H54 (cell line): ENCODE results near the gene HOXB4.

Experiments used
- DNase-seq: peaks from one replicate; pipeline ENCODE4 v3.0.0; 2011; ENCODE audit warnings: low spot score, mixed read lengths; ENCODE audit not compliant: insufficient read length
- FAIRE-seq: peaks from 3 replicates; lab custom pipeline; 2011; peaks lifted over from hg19 to GRCh38; lab: Jason Lieb, UNC
- POLR2A ChIP-seq: IDR thresholded peaks from 2 replicates; pipeline ENCODE4 v1.6.1; 2011; ENCODE audit warnings: low read depth, mild to moderate bottlenecking, low read length

HOXB4 gene

DNA sequence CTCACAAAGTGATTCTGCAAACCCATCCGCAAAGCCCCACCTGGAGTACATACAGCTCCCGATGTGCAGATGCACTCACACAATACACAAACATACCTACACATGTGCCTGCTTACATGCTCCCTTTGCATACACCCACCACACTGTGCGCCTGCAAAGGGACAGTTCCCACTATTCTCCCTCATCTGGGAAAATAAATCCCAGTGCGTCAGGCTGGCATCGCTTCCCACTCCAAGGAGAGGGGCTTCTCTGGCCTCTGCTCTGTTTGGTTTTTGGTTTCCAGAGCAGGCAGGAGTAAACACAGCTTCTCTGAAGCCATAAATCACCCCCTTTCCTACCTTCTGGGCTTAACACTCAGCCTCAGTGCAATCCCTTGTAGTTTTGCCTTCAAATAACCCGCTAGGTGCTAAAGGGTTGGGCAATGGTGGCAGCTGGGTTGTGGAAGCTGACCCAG, 14.7 kb downstream of the HOXB4 start:
- FAIRE-seq (no peak), DNase-seq (no peak)
- no peak for TF ChIP-seq POLR2A

GRCh38 chr17:48562934-48563333, 15.2 kb downstream of the HOXB4 start:
- DNase-seq, result no peak
- no peak for FAIRE-seq
- TF ChIP-seq POLR2A, result no peak

DNA sequence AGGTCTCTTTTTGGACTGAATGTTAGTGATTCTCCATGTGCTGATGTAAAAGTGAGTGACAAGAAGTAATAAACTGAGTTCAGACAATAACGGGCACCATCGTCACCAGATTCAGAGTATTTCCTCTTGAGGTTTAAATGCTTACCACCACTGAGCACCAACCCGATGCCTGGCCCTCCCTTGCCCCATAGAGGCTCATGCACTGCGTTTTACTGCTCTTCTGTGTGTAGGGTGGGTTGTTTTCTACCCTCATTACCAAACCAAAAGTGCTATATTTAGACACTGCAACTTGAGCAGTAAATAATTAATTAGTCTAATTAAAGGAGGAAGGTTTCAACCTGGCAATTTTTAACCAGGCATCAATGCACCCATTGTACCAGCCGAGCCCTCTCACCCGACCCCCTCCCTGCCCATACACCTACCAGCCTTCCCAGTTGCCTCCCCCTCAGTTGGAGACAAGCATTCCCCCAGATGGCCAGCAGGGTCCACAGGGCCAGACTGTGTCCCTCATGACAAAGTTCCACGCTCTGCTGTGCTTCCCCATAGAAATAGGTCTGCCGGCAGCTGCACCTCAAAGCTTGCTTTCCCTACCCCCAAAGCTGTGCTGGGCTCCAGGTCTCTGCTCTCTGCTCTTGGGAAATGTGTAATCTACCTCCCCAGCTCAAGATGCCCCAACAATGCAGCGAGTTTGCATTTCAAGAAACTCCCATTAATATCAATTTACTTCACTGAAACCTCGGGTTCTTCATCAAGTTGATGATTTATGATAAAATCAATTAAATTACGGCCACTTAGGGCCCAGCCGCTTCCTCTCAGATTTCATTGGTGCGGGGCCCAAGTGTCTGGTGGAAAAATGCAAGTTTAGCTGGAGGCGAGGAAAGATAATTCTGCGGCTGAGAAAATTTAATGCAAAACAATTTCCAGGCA, 16.0 kb downstream of the HOXB4 start:
- no peak for DNase-seq
- FAIRE-seq, result no peak
- no peak for TF ChIP-seq POLR2A

DNA sequence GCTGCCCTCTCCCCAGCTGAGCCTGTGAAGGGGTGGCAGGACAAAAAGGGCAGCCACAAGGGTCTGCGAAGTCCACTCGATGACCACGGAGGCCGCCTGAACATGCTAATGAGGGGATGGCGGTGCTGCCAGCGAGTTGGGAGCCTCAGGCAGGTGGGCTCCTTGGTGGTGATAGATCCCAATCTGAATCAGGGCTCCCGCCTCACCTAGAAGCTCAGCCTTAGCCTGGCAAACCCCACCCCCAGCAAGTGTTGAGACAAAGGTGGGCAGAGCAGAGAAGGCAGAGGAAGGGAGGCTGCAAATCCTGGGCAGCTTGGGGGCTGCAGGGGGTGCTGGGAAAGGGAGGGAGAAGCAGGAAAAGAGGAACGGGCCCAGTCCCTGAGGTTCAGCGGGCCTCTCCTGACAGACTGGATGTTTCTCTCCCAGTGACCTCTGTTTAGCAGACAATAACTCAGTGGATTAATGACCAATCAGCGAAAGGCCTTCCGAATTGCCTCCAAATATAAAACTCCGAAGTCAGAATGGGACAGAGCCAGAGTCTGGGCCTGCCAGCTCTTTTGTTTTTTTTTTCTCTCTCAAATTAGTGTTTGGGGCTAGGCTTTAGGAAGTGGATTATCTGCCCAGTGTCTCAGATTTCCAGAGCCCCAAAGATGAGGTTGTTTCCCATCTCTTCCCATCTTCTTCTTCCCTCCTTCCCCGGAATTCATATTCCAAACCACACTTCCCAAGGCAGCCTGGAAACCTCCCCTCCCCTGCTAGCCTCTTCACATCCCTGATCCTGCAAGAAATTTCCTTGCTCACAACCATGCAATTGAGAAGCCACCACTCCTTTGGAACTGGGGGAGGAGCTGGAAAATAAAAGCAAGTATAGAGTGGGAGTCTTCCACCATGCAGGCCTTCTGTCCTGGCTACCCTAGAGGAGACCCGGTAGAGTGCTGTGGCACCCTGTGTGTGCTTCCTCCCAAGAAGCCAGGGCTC, 18.0 kb downstream of the HOXB4 start:
- TF ChIP-seq POLR2A, result no peak
- no peak for DNase-seq
- no peak for FAIRE-seq

DNA sequence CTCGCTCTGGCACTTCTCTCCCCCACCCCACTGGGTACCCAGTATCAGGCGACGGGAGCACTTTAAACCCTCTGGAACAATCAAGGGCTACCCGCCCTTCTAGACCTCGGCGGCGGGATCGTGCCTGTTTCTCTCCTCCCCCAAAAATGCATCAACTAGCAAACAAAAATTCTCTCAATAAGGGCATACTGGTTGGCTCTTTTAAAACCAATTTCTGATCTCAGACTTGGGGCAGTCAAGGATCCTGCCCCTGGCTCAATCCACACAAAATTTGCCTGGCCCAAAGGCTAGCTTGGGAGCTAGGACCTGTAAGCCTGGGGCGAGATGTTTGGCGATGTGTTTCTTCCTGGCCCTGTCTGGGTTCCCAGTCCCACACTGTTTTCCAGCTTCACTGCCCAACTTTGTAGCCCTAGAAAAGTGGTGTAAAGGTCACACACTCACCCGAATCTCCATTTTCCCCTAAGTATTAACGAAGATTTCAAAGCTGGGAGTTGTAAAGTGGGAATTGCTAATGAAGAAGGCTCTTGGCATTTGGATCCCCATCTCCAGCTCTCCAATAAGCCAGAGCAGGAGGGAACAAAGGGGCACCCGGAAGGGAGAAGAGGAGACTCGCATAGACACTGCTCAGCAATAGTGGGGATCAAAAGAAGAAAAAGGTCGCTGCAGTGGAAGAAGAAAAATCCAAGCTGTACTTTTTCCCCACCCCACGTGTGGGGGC, 18.9 kb downstream of the HOXB4 start:
- no peak for FAIRE-seq
- no peak for DNase-seq
- TF ChIP-seq POLR2A, result no peak

- TF ChIP-seq POLR2A, result no peak
- DNase-seq (no peak), FAIRE-seq (no peak)
Observed at GRCh38 chr17:48558831-48559121, 19.4 kb downstream of the HOXB4 start.

GRCh38 chr17:48558057-48558830, 19.9 kb downstream of the HOXB4 start:
- FAIRE-seq (no peak), DNase-seq (no peak)
- no peak for TF ChIP-seq POLR2A

DNA sequence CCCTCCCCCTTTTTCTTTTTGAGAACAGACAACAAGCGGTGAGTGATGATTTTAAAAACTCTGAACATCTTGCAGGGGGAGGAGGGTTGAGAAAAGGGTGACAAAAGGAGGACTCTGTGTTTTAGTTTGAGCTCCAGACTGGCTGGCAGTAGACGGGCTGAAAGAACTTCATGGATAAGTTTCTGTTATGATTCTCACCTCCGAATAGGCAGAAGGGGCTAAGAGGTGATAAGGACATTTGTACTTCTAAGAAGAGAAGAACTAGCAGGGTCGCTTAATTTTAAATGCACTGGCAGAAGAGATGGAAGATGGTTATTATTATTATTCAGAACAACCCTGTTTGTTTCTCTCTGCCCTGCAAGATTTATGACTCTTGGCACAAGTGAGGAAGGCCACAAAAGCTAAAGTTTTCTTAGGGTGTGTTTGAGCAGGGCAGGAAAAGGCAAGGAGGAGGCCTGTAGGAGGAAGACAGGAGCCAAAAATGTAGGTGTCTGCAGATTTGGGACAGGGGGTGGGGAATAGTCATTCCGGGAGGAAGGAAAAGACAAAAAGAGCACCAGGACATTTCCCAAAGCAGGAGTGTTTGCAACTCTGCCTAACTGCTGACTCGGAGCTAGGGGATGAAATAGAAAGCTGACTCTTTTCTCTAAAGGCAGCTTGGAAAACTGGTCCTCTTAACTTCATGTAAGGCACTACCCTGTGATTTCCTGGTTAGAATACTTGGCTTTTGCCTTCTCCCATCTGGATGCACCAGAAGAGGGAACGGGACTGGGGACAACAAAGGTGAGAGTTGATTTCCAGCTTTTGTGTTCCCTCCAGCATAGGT, 21.4 kb downstream of the HOXB4 start:
- FAIRE-seq (no peak), DNase-seq (no peak)
- TF ChIP-seq POLR2A, result no peak

DNA sequence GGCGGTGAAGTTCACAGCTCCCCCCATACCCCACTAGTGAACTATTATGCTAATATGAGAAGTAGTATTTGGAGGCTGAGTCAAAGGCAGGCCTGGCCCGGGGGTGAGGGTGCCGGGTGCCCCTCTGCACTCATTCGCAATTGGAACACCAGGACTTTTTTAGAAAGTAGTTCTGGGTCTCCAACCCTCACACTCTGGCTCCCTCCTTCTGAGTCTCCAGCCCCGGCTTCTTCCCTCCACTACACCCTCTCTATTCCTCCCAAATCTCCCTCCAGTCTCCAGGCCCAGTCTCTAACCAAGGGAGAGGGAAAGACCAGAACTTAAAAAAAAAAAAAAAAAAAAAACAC, 21.9 kb downstream of the HOXB4 start:
- FAIRE-seq (no peak), DNase-seq (no peak)
- no peak for TF ChIP-seq POLR2A

DNA sequence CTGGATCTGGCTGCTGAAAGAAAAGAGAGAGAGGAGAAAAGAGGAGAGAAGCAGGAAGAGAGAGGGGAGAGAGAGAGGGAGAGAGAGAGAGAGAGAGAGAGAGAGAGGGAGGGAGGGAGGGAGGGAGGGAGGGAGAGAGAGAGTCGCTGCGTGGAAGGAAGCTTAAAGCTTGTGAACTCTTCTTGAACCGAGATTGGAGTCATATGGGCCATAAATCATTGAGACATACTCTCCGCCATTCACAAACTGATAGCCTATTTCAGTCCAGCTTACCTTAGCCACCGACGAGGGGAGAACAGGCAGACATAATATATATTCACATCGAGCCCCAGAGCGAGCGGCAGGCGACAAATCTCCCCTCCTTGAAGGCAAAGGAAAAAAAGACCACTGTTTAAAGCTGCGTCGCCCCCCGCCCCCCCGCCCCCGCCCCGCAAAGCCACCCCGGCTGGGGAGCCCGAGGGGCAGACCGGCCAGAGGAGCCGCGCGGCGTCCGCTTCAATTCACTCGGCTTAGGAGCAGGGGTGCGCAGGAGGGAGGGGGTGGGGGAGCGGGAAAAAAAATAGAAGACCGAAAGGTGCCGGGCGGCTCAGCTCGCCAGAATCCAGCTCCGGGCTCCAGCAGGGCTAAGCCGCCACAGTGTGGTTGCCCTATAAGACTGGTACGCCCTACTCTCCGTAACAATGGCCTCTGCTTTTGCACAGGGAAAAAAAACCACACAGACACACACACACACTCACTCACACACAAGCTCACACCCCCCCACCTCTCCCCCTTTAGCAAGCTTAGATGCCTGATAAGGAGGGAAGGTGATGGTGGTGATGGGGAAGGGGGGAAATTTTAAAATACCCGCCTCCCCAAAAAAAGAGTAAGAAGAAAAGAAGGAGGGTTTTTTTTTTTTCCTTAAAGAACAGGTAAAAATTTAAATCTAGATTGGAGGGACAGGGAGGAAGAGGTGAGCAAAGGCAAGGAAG, 22.6 kb downstream of the HOXB4 start:
- no peak for FAIRE-seq
- peak; percentile 95 for DNase-seq
- no peak for TF ChIP-seq POLR2A
